Endothelial cell (in vitro differentiated cells): ENCODE data around the gene TPO. TPM values are rescaled to one million over a fixed set of nuclear protein-coding genes. Genes with fewer than 3 reads are reported as not detected.

Experiments used
- DNase-seq: peaks from one replicate; pipeline ENCODE4 v3.0.0; 2021; ENCODE audit warnings: low spot score
- H3K27ac Mint-ChIP-seq: one replicate; pipeline ENCODE4 v1.8.0; 2021; ENCODE audit warnings: mixed read lengths, inconsistent platforms; ENCODE audit not compliant: unreplicated experiment
- H3K27me3 Mint-ChIP-seq: one replicate; pipeline ENCODE4 v1.8.0; 2021; ENCODE audit warnings: mild to moderate bottlenecking, moderate library complexity, mixed read lengths, inconsistent platforms; ENCODE audit not compliant: unreplicated experiment
- H3K36me3 Mint-ChIP-seq: one replicate; pipeline ENCODE4 v1.8.0; 2021; ENCODE audit warnings: mild to moderate bottlenecking, low read depth, mixed read lengths, inconsistent platforms; ENCODE audit not compliant: unreplicated experiment
- H3K4me1 Mint-ChIP-seq: one replicate; pipeline ENCODE4 v1.8.0; 2021; ENCODE audit warnings: mild to moderate bottlenecking, mixed read lengths, inconsistent platforms; ENCODE audit not compliant: unreplicated experiment
- H3K4me3 Mint-ChIP-seq: one replicate; pipeline ENCODE4 v1.8.0; 2021; ENCODE audit warnings: mild to moderate bottlenecking, mixed read lengths, inconsistent platforms; ENCODE audit not compliant: unreplicated experiment
- H3K9me3 Mint-ChIP-seq: one replicate; pipeline ENCODE4 v1.8.0; 2021; ENCODE audit warnings: mixed read lengths, inconsistent platforms; ENCODE audit not compliant: unreplicated experiment
- CTCF ChIP-seq: fragments of 200-600 bp; sonication (generic); IDR thresholded peaks from one replicate; pipeline ENCODE4 v1.5.0; 2021; ENCODE audit warnings: antibody characterized with exemption; ENCODE audit not compliant: unreplicated experiment
- total RNA-seq: library from RNA; stranded (reverse); fragmentation: NEBNext Ultra II Directional; extraction: Animal tissue kit (Norgen Biotek cat#: 25700); gene quantifications from one replicate; pipeline ENCODE4 v1.2.1, GENCODE V29; 2021; ENCODE audit not compliant: unreplicated experiment

TPO gene
- total RNA-seq, 1 donor from 2014 or later: 0.41 TPM

- Mint-ChIP-seq H3K27me3 (peaks cover 5% of the 10 kb centered on the region), H3K27ac (no peak overlapping the region), H3K4me1 (no peaks in the 10 kb centered on the region), H3K4me3 (no peak overlapping the region), H3K9me3 (no peaks in the 10 kb centered on the region), H3K36me3 (no peaks in the 10 kb centered on the region)
- DNase-seq: no peak
- TF ChIP-seq CTCF: no peak
These were observed 37.7 kb downstream of the TPO start for GRCh38 chr2:1450915-1451314.

- Mint-ChIP-seq H3K27ac (no peak overlapping the region), H3K36me3 (no peaks in the 10 kb centered on the region), H3K9me3 (no peaks in the 10 kb centered on the region), H3K27me3 (peaks cover 5% of the 10 kb centered on the region), H3K4me1 (no peaks in the 10 kb centered on the region), H3K4me3 (no peak overlapping the region)
- TF ChIP-seq CTCF: no peak
- DNase-seq: no peak
These were observed 38.2 kb downstream of the TPO start for GRCh38 chr2:1451422-1451821.

GRCh38 chr2:1453561-1453960 is 40.3 kb downstream of the TPO start:
- H3K9me3 Mint-ChIP-seq: no peaks in the 10 kb centered on the region
- no peak for TF ChIP-seq CTCF
- peaks cover 5% of the 10 kb centered on the region for H3K27me3 Mint-ChIP-seq
- no peak overlapping the region for H3K4me3 Mint-ChIP-seq
- no peaks in the 10 kb centered on the region for H3K4me1 Mint-ChIP-seq
- H3K27ac Mint-ChIP-seq: no peak overlapping the region
- H3K36me3 Mint-ChIP-seq: no peaks in the 10 kb centered on the region
- no peak for DNase-seq

GRCh38 chr2:1454346-1454745 is 41.1 kb downstream of the TPO start:
- no peak overlapping the region for H3K4me3 Mint-ChIP-seq
- no peak for TF ChIP-seq CTCF
- H3K27ac Mint-ChIP-seq: no peak overlapping the region
- H3K27me3 Mint-ChIP-seq: peaks cover 5% of the 10 kb centered on the region
- DNase-seq: no peak
- H3K4me1 Mint-ChIP-seq: no peaks in the 10 kb centered on the region
- H3K36me3 Mint-ChIP-seq: no peaks in the 10 kb centered on the region
- H3K9me3 Mint-ChIP-seq: no peaks in the 10 kb centered on the region

GRCh38 chr2:1455466-1455865 is 42.2 kb downstream of the TPO start:
- no peak for DNase-seq
- Mint-ChIP-seq H3K4me1 (no peaks in the 10 kb centered on the region), H3K4me3 (no peak overlapping the region), H3K36me3 (no peaks in the 10 kb centered on the region), H3K9me3 (no peaks in the 10 kb centered on the region), H3K27ac (no peak overlapping the region), H3K27me3 (peaks cover 6% of the 10 kb centered on the region)
- no peak for TF ChIP-seq CTCF
